HepG2 (cell line): Measurements from ENCODE around the gene RHEBL1. TPM values are rescaled to one million over a fixed set of nuclear protein-coding genes. Genes with fewer than 3 reads are reported as not detected.

ENCODE experiments used
- ATAC-seq: fragments of 200-7000 bp; cut with Tn5 transposase; 3 replicates; pipeline ENCODE4 v1.9.1; 2020; ENCODE audit warnings: mild to moderate bottlenecking, moderate library complexity
- BruUV-seq: library from RNA; stranded (reverse); fragments of 400-500 nt; replicated peaks from 2 replicates; lab custom pipeline; 2021; lab: Mats Ljungman, UMichigan
- CTCF ChIA-PET: fragments of 300-600 bp; formaldehyde crosslinking; extraction: SDS; loops from one replicate; lab custom pipeline; 2021; ENCODE audit warnings: low total read pairs, inconsistent platforms, low intra/inter-chr PET ratio; lab: Yijun Ruan, JAX
- POLR2A ChIA-PET: fragments of 350-600 bp; sonication (Branson Sonifier 250); formaldehyde crosslinking; loops from one replicate; lab custom pipeline; 2020; ENCODE audit warnings: antibody characterized with exemption, inconsistent platforms; lab: Yijun Ruan, JAX
- DNase-seq: peaks from one replicate; pipeline ENCODE4 v3.0.0-alpha.2; 2015; ENCODE audit warnings: low spot score
- FAIRE-seq: peaks from 3 replicates; lab custom pipeline; 2011; peaks lifted over from hg19 to GRCh38; lab: Jason Lieb, UNC
- H2AFZ ChIP-seq: one replicate; pipeline ENCODE4 v1.6.1; 2011; ENCODE audit warnings: low read length, inconsistent platforms
- H3K27ac ChIP-seq: fragments of 300-600 bp; 3 replicates; pipeline ENCODE4 v1.8.0; 2011; ENCODE audit warnings: mixed run types, mild to moderate bottlenecking, mixed read lengths, low read length, inconsistent platforms; ENCODE audit not compliant: insufficient read depth; ENCODE audit errors: extremely low read length
- H3K27me3 ChIP-seq, 2 experiments: fragments of 200-600 bp in 1 of 2; 2 replicates in 1 of 2; 3 replicates in 1 of 2; pipeline versions ENCODE4 v1.6.0 to v1.8.0; 2011; ENCODE audit warnings: low read length in 2 of 2, mild to moderate bottlenecking in 2 of 2, moderate library complexity in 2 of 2, inconsistent platforms in 1 of 2; ENCODE audit not compliant: insufficient read depth in 2 of 2, control insufficient read depth in 1 of 2
- H3K36me3 ChIP-seq, 2 experiments: fragments of 200-600 bp in 1 of 2; replicated peaks in 1 of 2; 2 replicates in 1 of 2; 3 replicates in 1 of 2; pipeline versions ENCODE4 v1.5.1 to v1.8.0; 2011; ENCODE audit warnings: low read length in 2 of 2, inconsistent platforms in 1 of 2; ENCODE audit not compliant: insufficient read depth in 2 of 2, control insufficient read depth in 1 of 2
- H3K4me1 ChIP-seq: 2 replicates; pipeline ENCODE4 v1.5.1; 2012; ENCODE audit warnings: low read length, inconsistent platforms; ENCODE audit not compliant: insufficient read depth
- H3K4me2 ChIP-seq: 2 replicates; pipeline ENCODE4 v1.6.0; 2011; ENCODE audit warnings: low read depth, low read length, inconsistent platforms
- H3K4me3 ChIP-seq, 3 experiments: fragments of 200-600 bp in 1 of 3; sonication (generic), shearing (Covaris generic) in 1 of 3; replicated peaks in 1 of 3; 2 replicates each; pipeline ENCODE4 v1.5.1; 2011 to 2016; ENCODE audit warnings: low read length in 3 of 3, inconsistent platforms in 2 of 3, low read depth in 2 of 3, mild to moderate bottlenecking in 2 of 3, control low read depth in 1 of 3, mixed read lengths in 1 of 3; ENCODE audit not compliant: insufficient read depth in 1 of 3
- H3K79me2 ChIP-seq: one replicate; pipeline ENCODE4 v1.6.1; 2011; ENCODE audit warnings: low read length, inconsistent platforms; ENCODE audit not compliant: insufficient read depth
- H3K9ac ChIP-seq: 2 replicates; pipeline ENCODE4 v1.6.0; 2011; ENCODE audit warnings: mild to moderate bottlenecking, low read depth, low read length, inconsistent platforms; ENCODE audit not compliant: insufficient read depth
- H3K9me3 ChIP-seq: 2 replicates; pipeline ENCODE4 v1.5.1; 2012; ENCODE audit warnings: mild to moderate bottlenecking, low read length
- H4K20me1 ChIP-seq: 2 replicates; pipeline ENCODE4 v1.6.0; 2011; ENCODE audit warnings: inconsistent platforms, mild to moderate bottlenecking, low read length, moderate library complexity; ENCODE audit not compliant: insufficient read depth
- BCLAF1 ChIP-seq: fragments of 450-650 bp; IDR thresholded peaks from 2 replicates; pipeline ENCODE4 v1.6.1; 2017; ENCODE audit warnings: mild to moderate bottlenecking
- EED ChIP-seq: sonication (generic); formaldehyde crosslinking; IDR thresholded peaks from 2 replicates; pipeline ENCODE4 v1.5.0; 2020; ENCODE audit warnings: mild to moderate bottlenecking, missing genetic modification reagents
- HOXA9 ChIP-seq: sonication (generic); formaldehyde crosslinking; IDR thresholded peaks from 2 replicates; pipeline ENCODE4 v1.8.1; 2022; ENCODE audit warnings: missing genetic modification reagents, mild to moderate bottlenecking, moderate library complexity, borderline replicate concordance
- IRF1 ChIP-seq: sonication (generic); formaldehyde crosslinking; IDR thresholded peaks from 2 replicates; pipeline ENCODE4 v1.4.0; 2020; ENCODE audit warnings: low read depth, mild to moderate bottlenecking, missing genetic modification reagents
- KDM4B ChIP-seq: sonication (generic); formaldehyde crosslinking; IDR thresholded peaks from 2 replicates; pipeline ENCODE4 v1.4.0; 2020; ENCODE audit warnings: missing genetic modification reagents
- MTA3 ChIP-seq: sonication (generic); formaldehyde crosslinking; IDR thresholded peaks from 2 replicates; pipeline ENCODE4 v1.4.0; 2020; ENCODE audit warnings: missing genetic modification reagents
- PCBP2 ChIP-seq: fragments of 200-400 bp; formaldehyde crosslinking; optimal IDR thresholded peaks from 2 replicates; pipeline ENCODE3; 2018; ENCODE audit warnings: low read length, low read depth; ENCODE audit not compliant: poor library complexity, severe bottlenecking
- SP4 ChIP-seq: sonication (generic); formaldehyde crosslinking; IDR thresholded peaks from 2 replicates; pipeline ENCODE4 v1.8.1; 2023; ENCODE audit warnings: mild to moderate bottlenecking, missing genetic modification reagents
- THRA ChIP-seq: sonication (generic); formaldehyde crosslinking; IDR thresholded peaks from 2 replicates; pipeline ENCODE4 v1.4.0; 2020; ENCODE audit warnings: missing genetic modification reagents, borderline replicate concordance
- ZKSCAN8 ChIP-seq: IDR thresholded peaks from 2 replicates; pipeline ENCODE4 v1.6.1; 2016; ENCODE audit warnings: borderline replicate concordance, missing genetic modification reagents, missing compliant biosample characterization
- ZNF335 ChIP-seq: sonication (generic); formaldehyde crosslinking; IDR thresholded peaks from 2 replicates; pipeline ENCODE4 v1.4.0; 2020; ENCODE audit warnings: missing genetic modification reagents
- ZNF691 ChIP-seq: sonication (generic); formaldehyde crosslinking; IDR thresholded peaks from 2 replicates; pipeline ENCODE4 v1.4.0; 2020; ENCODE audit warnings: missing genetic modification reagents, low read depth, mild to moderate bottlenecking, borderline replicate concordance
- ZNF770 ChIP-seq: sonication (generic); formaldehyde crosslinking; IDR thresholded peaks from 2 replicates; pipeline ENCODE4 v1.5.0; 2020; ENCODE audit warnings: mild to moderate bottlenecking, missing genetic modification reagents
- WGBS: methylation state at CpG from one replicate; pipeline ENCODE4 v1.1.6; 2017; ENCODE audit warnings: low lambda C conversion rate; 5-methylcytosine and 5-hydroxymethylcytosine counted together
- in situ Hi-C: cut with HindIII; loops from 2 replicates; pipeline ENCODE4 v1.10.0; 2017; ENCODE audit warnings: low pct_unique_long_range_greater_than_20kb; ENCODE audit not compliant: extremely low pct_ligation_motif_present
- intact Hi-C: fragments of 100-400 bp; cut with micrococcal nuclease; formaldehyde crosslinking; loops from one replicate; pipeline ENCODE4 v1.10.0; 2022; ENCODE audit not compliant: unreplicated experiment
- polyA plus RNA-seq, 8 experiments: library from polyadenylated mRNA; depleted of rRNA in 3 of 8; stranded (reverse) in 7 of 8; unstranded in 1 of 8; fragments of >200 nt; fragmentation: Illumina TruSeq in 4 of 8; extraction: Trizol in 4 of 8; gene quantifications; 2 replicates each; pipeline versions ENCODE4 v1.2.1 to v1.2.3, GENCODE V29; 2011 to 2016; ENCODE audit warnings: low read depth in 4 of 8, missing spikeins in 1 of 8, mixed read lengths in 1 of 8; ENCODE audit not compliant: insufficient read depth in 1 of 8
- total RNA-seq, 5 experiments: library from RNA; depleted of rRNA; stranded (reverse); fragments of >200 nt; fragmentation: Illumina TruSeq; extraction: Trizol; gene quantifications; 2 replicates each; pipeline ENCODE4 v1.2.3, GENCODE V29; 2016; ENCODE audit warnings: low read depth in 1 of 5

Gene RHEBL1
- total and polyA plus RNA-seq, 2 of the 13 experiments (the other 11 are each of a cell fraction or from before 2014, with no cell fraction given): 1.4 to 2.5 TPM

- no peak for DNase-seq
- no peak for FAIRE-seq
- Histone ChIP-seq H3K9ac (peak overlapping the region; percentile 61), H3K9me3 (no peaks in the 10 kb centered on the region), H3K36me3 (no peaks in the 10 kb centered on the region), H4K20me1 (no peaks in the 10 kb centered on the region), H2AFZ (no peak overlapping the region), H3K27me3 (no peaks in the 10 kb centered on the region), H3K4me1 (peaks cover 31% of the 10 kb centered on the region), H3K79me2 (no peaks in the 10 kb centered on the region), H3K4me3 (peak overlapping the region; percentile 73 to 85 (median 80)), H3K4me2 (peak overlapping the region; percentile 92), H3K27ac (no peak overlapping the region)
- in situ Hi-C loops: loop anchor here (5.0 kb wide), 1 partner anchor 53 kb away; no protein-coding TSS in a partner anchor
- ATAC-seq: no peak; the same call in 2 of the 3 replicates
- 23% methylated on average over 21 of the region's 21 CpGs for WGBS
- no TSS peak for BruUV-seq
- ChIA-PET CTCF (no interaction called here), POLR2A (interaction anchor here (1.1 to 2.0 kb wide), 9 partner anchors 9 to 197 kb away, joined by 3 to 25 read pairs (median 7); partner anchors contain the start of genes KMT2D, LMBR1L and TUBA1B)
- intact Hi-C loops: no loop called here
- no peak for TF ChIP-seq THRA (CRISPR knock-in tag)
- no peak for TF ChIP-seq ZNF691 (CRISPR knock-in tag)
- no peak for TF ChIP-seq HOXA9 (CRISPR knock-in tag)
- no peak for TF ChIP-seq ZKSCAN8
- no peak for TF ChIP-seq KDM4B (CRISPR knock-in tag)
- TF ChIP-seq ZNF770: no peak
- TF ChIP-seq IRF1 (CRISPR knock-in tag): no peak
- no peak for TF ChIP-seq PCBP2
- TF ChIP-seq MTA3 (CRISPR knock-in tag): no peak
- peak; percentile 43; the same call in 1 of the 2 replicates for TF ChIP-seq EED (CRISPR knock-in tag)
- no peak for TF ChIP-seq BCLAF1
- TF ChIP-seq ZNF335 (CRISPR knock-in tag): no peak
- TF ChIP-seq SP4 (CRISPR knock-in tag): 0 out of 2 replicates have a peak, but pooled peaks have one; percentile 22
Observed at GRCh38 chr12:49068879-49069506, 786 bp downstream of the RHEBL1 start.
